ENCODE data around the gene SGMS1. TPM values are rescaled to one million over a fixed set of nuclear protein-coding genes. Genes with fewer than 3 reads are reported as not detected.
A peak's percentile ranks its signal among the peaks of the same experiment; 100 is the strongest.

Gene SGMS1
- total and polyA plus RNA-seq, 2 donors (not counting 1 experiment from before 2014, with no cell fraction given), result 39.9 to 82.1 TPM

- Histone ChIP-seq H4K20me1 (ENCODE audit: control insufficient read depth, extremely low read depth, insufficient read depth, low read length) (no peaks in the 10 kb centered on the region), H3K4me2 (ENCODE audit: extremely low read depth, insufficient read depth, low read length) (no peak overlapping the region), H3K27ac (ENCODE audit: insufficient read depth, low read length) (no peak overlapping the region), H3K79me2 (ENCODE audit: control insufficient read depth, insufficient read depth, low read length) (no peaks in the 10 kb centered on the region), H2AFZ (ENCODE audit: low read length) (no peak overlapping the region), H3K36me3 (ENCODE audit: control insufficient read depth, insufficient read depth, low read length) (no peaks in the 10 kb centered on the region), H3K4me3 (replicated peaks in 1 of 4; ENCODE audit: control extremely low read depth in 1 of 4, insufficient read depth in 1 of 4, low read depth in 3 of 4, low read length in 4 of 4) (no peak overlapping the region), H3K27me3 (ENCODE audit: control insufficient read depth, insufficient read depth, low read length) (no peaks in the 10 kb centered on the region), H3K9me3 (ENCODE audit: control insufficient read depth, insufficient read depth, low read depth, low read length) (no peaks in the 10 kb centered on the region), H3K4me1 (ENCODE audit: control insufficient read depth, extremely low read depth, insufficient read depth, low read length) (peaks cover 25% of the 10 kb centered on the region), H3K9ac (ENCODE audit: insufficient read depth, low read length) (no peak overlapping the region)
- no peak for DNase-seq (ENCODE audit: low read depth in 2 of 2)
- TF ChIP-seq CTCF (conservative IDR thresholded peaks at IDR 0.05 in 1 of 2, IDR thresholded peaks at IDR 0.05 in 1 of 2; ENCODE audit: low read depth in 1 of 2, low read length in 2 of 2), result no peak
- no peak for TF ChIP-seq EZH2 (IDR thresholded peaks at IDR 0.05; ENCODE audit: low read length, missing control alignments)
Observed at GRCh38 chr10:50560370-50560769, 63.4 kb downstream of the SGMS1 start.

GRCh38 chr10:50558371-50558770 is 65.4 kb downstream of the SGMS1 start:
- H3K4me2 ChIP-seq (ENCODE audit: extremely low read depth, insufficient read depth, low read length), result no peak overlapping the region
- no peak overlapping the region for H2AFZ ChIP-seq (ENCODE audit: low read length)
- peaks cover 2% of the 10 kb centered on the region for H3K79me2 ChIP-seq (ENCODE audit: control insufficient read depth, insufficient read depth, low read length)
- H3K4me1 ChIP-seq (ENCODE audit: control insufficient read depth, extremely low read depth, insufficient read depth, low read length), result peaks cover 35% of the 10 kb centered on the region
- TF ChIP-seq CTCF (conservative IDR thresholded peaks at IDR 0.05 in 1 of 2, IDR thresholded peaks at IDR 0.05 in 1 of 2; ENCODE audit: low read depth in 1 of 2, low read length in 2 of 2) (no peak), EZH2 (IDR thresholded peaks at IDR 0.05; ENCODE audit: low read length, missing control alignments) (no peak)
- no peaks in the 10 kb centered on the region for H4K20me1 ChIP-seq (ENCODE audit: control insufficient read depth, extremely low read depth, insufficient read depth, low read length)
- no peak overlapping the region for H3K9ac ChIP-seq (ENCODE audit: insufficient read depth, low read length)
- no peak overlapping the region for H3K4me3 ChIP-seq (replicated peaks in 1 of 4; ENCODE audit: control extremely low read depth in 1 of 4, insufficient read depth in 1 of 4, low read depth in 3 of 4, low read length in 4 of 4)
- no peaks in the 10 kb centered on the region for H3K9me3 ChIP-seq (ENCODE audit: control insufficient read depth, insufficient read depth, low read depth, low read length)
- H3K27me3 ChIP-seq (ENCODE audit: control insufficient read depth, insufficient read depth, low read length), result no peaks in the 10 kb centered on the region
- DNase-seq (ENCODE audit: low read depth in 2 of 2), result peak; percentile 67 to 68
- H3K27ac ChIP-seq (ENCODE audit: insufficient read depth, low read length), result no peak overlapping the region
- H3K36me3 ChIP-seq (ENCODE audit: control insufficient read depth, insufficient read depth, low read length), result no peaks in the 10 kb centered on the region

- no peaks in the 10 kb centered on the region for H4K20me1 ChIP-seq (ENCODE audit: control insufficient read depth, extremely low read depth, insufficient read depth, low read length)
- H3K9ac ChIP-seq (ENCODE audit: insufficient read depth, low read length), result no peak overlapping the region
- H3K36me3 ChIP-seq (ENCODE audit: control insufficient read depth, insufficient read depth, low read length), result no peaks in the 10 kb centered on the region
- no peaks in the 10 kb centered on the region for H3K27me3 ChIP-seq (ENCODE audit: control insufficient read depth, insufficient read depth, low read length)
- H3K9me3 ChIP-seq (ENCODE audit: control insufficient read depth, insufficient read depth, low read depth, low read length), result no peaks in the 10 kb centered on the region
- H3K79me2 ChIP-seq (ENCODE audit: control insufficient read depth, insufficient read depth, low read length), result peaks cover 2% of the 10 kb centered on the region
- H2AFZ ChIP-seq (ENCODE audit: low read length), result no peak overlapping the region
- H3K4me2 ChIP-seq (ENCODE audit: extremely low read depth, insufficient read depth, low read length), result no peak overlapping the region
- no peak for TF ChIP-seq EZH2 (IDR thresholded peaks at IDR 0.05; ENCODE audit: low read length, missing control alignments)
- TF ChIP-seq CTCF (conservative IDR thresholded peaks at IDR 0.05 in 1 of 2, IDR thresholded peaks at IDR 0.05 in 1 of 2; ENCODE audit: low read depth in 1 of 2, low read length in 2 of 2), result no peak
- H3K4me1 ChIP-seq (ENCODE audit: control insufficient read depth, extremely low read depth, insufficient read depth, low read length), result peaks cover 42% of the 10 kb centered on the region
- no peak for DNase-seq (ENCODE audit: low read depth in 2 of 2)
- H3K27ac ChIP-seq (ENCODE audit: insufficient read depth, low read length), result no peak overlapping the region
- no peak overlapping the region for H3K4me3 ChIP-seq (replicated peaks in 1 of 4; ENCODE audit: control extremely low read depth in 1 of 4, insufficient read depth in 1 of 4, low read depth in 3 of 4, low read length in 4 of 4)
Observed at GRCh38 chr10:50557130-50557682, 66.5 kb downstream of the SGMS1 start.
